Left renal pelvis (tissue), 4 donors: Measurements from ENCODE around the gene ITGA6. TPM values are rescaled to one million over a fixed set of nuclear protein-coding genes. Genes with fewer than 3 reads are reported as not detected.

Experiments
- DNase-seq, 4 donors: peaks; one replicate each; pipeline ENCODE4 v3.0.0-alpha.2; 2013; ENCODE audit warnings: low read depth in 4 of 4, low spot score in 3 of 4
- polyA plus RNA-seq, 4 donors: library from polyadenylated mRNA; unstranded; fragments of 120-200 nt; gene quantifications; one replicate each; pipeline ENCODE4 v1.2.1, GENCODE V29; 2013; ENCODE audit not compliant: insufficient read length in 4 of 4

The ITGA6 gene
- polyA plus RNA-seq, 4 donors: 32.7 to 112 (median 110) TPM

- no peak for DNase-seq
Observed at GRCh38 chr2:172461591-172462372, 34.4 kb downstream of the ITGA6 start.

GRCh38 chr2:172462373-172462848 lies 35.0 kb downstream of the ITGA6 start:
- DNase-seq: no peak

GRCh38 chr2:172462849-172463381 lies 35.5 kb downstream of the ITGA6 start:
- DNase-seq: no peak

- DNase-seq: no peak
Observed at GRCh38 chr2:172464400-172465129, 37.2 kb downstream of the ITGA6 start.

- peak in 3 of 4 donors; percentile 52 to 56 (median 55) for DNase-seq
Observed at GRCh38 chr2:172465417-172466334, 38.3 kb downstream of the ITGA6 start.

- no peak for DNase-seq
Observed at GRCh38 chr2:172467382-172467781, 40.0 kb downstream of the ITGA6 start.

- no peak for DNase-seq
Observed at GRCh38 chr2:172470958-172471922, 43.9 kb downstream of the ITGA6 start.

- no peak for DNase-seq
Observed at GRCh38 chr2:172472446-172473033, 45.2 kb downstream of the ITGA6 start.

- DNase-seq: no peak
Observed at GRCh38 chr2:172473167-172473566, 45.8 kb downstream of the ITGA6 start.

- no peak for DNase-seq
Observed at GRCh38 chr2:172478353-172478752, 51.0 kb downstream of the ITGA6 start.

- no peak for DNase-seq
Observed at GRCh38 chr2:172480301-172481218, 53.2 kb downstream of the ITGA6 start.

- no peak for DNase-seq
Observed at GRCh38 chr2:172481507-172482262, 54.3 kb downstream of the ITGA6 start.

GRCh38 chr2:172484253-172484652 lies 56.9 kb downstream of the ITGA6 start:
- no peak for DNase-seq

- no peak for DNase-seq
Observed at GRCh38 chr2:172484706-172485105, 57.3 kb downstream of the ITGA6 start.

GRCh38 chr2:172488556-172488955 lies 61.2 kb downstream of the ITGA6 start:
- DNase-seq: no peak

- no peak for DNase-seq
Observed at GRCh38 chr2:172489681-172490080, 62.3 kb downstream of the ITGA6 start.

GRCh38 chr2:172496160-172496608 lies 68.8 kb downstream of the ITGA6 start:
- DNase-seq: no peak
